Testis (tissue), 2 donors: ENCODE results near the gene EGR1.

Experiments used
- POLR2A ChIP-seq: fragments of 450-650 bp; IDR thresholded peaks from one replicate; pipeline ENCODE4 v1.6.1; 2017; ENCODE audit warnings: antibody characterized with exemption, mild to moderate bottlenecking, moderate library complexity
- TF ChIP-seq, protein P1 (sequence below), 3 experiments: fragments of 450-650 bp in 2 of 3; fragments of 200-600 bp in 1 of 3; sonication (generic) in 1 of 3; IDR thresholded peaks; one replicate each; pipeline ENCODE4 v1.5.1; 2016 to 2019; ENCODE audit warnings: antibody characterized with exemption in 3 of 3, mild to moderate bottlenecking in 2 of 3, moderate library complexity in 1 of 3

DNA sequence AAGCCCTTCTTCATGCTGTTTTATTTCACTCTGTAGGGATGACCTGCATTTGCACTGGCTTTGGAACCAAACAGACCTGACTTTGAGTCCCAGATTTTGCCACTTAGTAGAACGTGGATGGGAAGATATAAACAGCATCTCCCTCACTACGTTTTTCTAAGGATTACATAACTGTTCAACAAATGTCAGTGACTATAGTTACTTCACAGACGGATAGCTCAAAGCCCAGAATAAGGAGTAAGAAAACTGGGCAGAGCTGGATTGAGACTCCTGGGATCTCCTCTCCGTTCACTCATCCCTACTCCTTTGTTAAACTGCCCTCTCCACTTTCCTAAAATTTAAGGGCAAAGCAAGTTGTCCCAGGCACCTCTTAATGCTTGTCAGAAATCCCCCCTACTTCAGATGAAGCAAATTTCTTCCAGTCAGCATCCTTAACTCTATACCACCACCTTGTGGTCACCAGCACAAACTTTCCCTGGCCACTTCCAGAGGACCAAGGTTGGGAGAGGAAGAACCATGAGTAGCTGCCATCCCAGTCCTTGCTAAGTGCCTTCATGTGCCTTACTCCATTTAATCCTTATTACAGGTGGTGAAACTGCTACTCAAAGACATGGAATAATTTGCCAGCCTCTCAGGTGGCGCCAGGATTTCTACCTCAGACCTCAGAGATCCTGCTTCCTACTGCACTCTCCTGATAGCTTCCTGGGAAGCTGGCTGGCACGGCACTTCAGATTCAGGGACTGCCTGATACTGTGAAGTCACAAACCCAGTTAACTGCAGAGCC lies 38.4 kb downstream of the EGR1 start:
- TF ChIP-seq, protein P1, sequence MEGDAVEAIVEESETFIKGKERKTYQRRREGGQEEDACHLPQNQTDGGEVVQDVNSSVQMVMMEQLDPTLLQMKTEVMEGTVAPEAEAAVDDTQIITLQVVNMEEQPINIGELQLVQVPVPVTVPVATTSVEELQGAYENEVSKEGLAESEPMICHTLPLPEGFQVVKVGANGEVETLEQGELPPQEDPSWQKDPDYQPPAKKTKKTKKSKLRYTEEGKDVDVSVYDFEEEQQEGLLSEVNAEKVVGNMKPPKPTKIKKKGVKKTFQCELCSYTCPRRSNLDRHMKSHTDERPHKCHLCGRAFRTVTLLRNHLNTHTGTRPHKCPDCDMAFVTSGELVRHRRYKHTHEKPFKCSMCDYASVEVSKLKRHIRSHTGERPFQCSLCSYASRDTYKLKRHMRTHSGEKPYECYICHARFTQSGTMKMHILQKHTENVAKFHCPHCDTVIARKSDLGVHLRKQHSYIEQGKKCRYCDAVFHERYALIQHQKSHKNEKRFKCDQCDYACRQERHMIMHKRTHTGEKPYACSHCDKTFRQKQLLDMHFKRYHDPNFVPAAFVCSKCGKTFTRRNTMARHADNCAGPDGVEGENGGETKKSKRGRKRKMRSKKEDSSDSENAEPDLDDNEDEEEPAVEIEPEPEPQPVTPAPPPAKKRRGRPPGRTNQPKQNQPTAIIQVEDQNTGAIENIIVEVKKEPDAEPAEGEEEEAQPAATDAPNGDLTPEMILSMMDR (IDR thresholded peaks at IDR 0.05) = peak; percentile 71 to 77 (median 73)
- no peak for TF ChIP-seq POLR2A
